Esophagus muscularis mucosa (tissue), 4 donors: ENCODE results near the gene SSRP1.
A peak's percentile ranks its signal among the peaks of the same experiment; 100 is the strongest.

Source experiments
- CTCF ChIP-seq, 3 experiments: fragments of 200-600 bp in 2 of 3; fragments of 450-650 bp in 1 of 3; sonication (generic) in 2 of 3; IDR thresholded peaks; one replicate each; pipeline ENCODE4 v1.5.1; 2017 to 2019; ENCODE audit warnings: antibody characterized with exemption in 3 of 3, mild to moderate bottlenecking in 2 of 3, moderate library complexity in 1 of 3
- EP300 ChIP-seq: sonication (generic); formaldehyde crosslinking; IDR thresholded peaks from one replicate; pipeline ENCODE4 v1.6.1; 2017; ENCODE audit warnings: antibody characterized with exemption
- POLR2A ChIP-seq: fragments of 450-650 bp; IDR thresholded peaks from one replicate; pipeline ENCODE4 v1.6.1; 2017; ENCODE audit warnings: antibody characterized with exemption, moderate library complexity, mild to moderate bottlenecking, low read depth
- POLR2AphosphoS5 ChIP-seq, 2 donors: sonication (generic); formaldehyde crosslinking; IDR thresholded peaks; one replicate each; pipeline ENCODE4 v1.6.1; 2017; ENCODE audit warnings: antibody characterized with exemption in 2 of 2

- TF ChIP-seq CTCF (IDR thresholded peaks at IDR 0.05) (no peak), POLR2A (no peak), EP300 (no peak), POLR2AphosphoS5 (IDR thresholded peaks at IDR 0.05) (peak in 1 of 2 donors; percentile 9)
Observed at GRCh38 chr11:57312511-57313021, 23.1 kb downstream of the SSRP1 start.
